ENCODE results near the gene C9orf152.

DNA sequence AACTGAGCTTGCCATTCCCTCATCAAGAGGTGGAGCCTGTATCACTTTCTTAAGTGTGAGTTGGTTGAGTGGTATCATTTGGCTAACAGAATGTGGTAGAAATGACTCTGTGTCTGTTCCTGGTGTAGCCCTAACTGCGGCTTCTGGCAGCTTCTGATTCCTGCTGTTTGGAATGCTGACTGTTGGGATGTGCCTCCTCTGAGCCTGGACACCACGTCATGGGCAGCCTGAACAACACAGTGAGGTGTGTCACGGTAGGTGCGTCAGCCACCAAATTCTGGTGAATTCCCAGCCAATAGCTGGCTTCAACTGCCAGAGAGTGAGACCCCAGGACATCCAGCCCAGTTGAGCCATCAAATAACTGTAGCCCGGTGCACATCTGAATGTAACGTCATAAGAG lies 6.1 kb upstream of the C9orf152 start:
- TF ChIP-seq, protein P1, sequence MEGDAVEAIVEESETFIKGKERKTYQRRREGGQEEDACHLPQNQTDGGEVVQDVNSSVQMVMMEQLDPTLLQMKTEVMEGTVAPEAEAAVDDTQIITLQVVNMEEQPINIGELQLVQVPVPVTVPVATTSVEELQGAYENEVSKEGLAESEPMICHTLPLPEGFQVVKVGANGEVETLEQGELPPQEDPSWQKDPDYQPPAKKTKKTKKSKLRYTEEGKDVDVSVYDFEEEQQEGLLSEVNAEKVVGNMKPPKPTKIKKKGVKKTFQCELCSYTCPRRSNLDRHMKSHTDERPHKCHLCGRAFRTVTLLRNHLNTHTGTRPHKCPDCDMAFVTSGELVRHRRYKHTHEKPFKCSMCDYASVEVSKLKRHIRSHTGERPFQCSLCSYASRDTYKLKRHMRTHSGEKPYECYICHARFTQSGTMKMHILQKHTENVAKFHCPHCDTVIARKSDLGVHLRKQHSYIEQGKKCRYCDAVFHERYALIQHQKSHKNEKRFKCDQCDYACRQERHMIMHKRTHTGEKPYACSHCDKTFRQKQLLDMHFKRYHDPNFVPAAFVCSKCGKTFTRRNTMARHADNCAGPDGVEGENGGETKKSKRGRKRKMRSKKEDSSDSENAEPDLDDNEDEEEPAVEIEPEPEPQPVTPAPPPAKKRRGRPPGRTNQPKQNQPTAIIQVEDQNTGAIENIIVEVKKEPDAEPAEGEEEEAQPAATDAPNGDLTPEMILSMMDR (conservative IDR thresholded peaks at IDR 0.05; ENCODE audit: low read depth in 2 of 2): no peak
- TF ChIP-seq, protein P2, sequence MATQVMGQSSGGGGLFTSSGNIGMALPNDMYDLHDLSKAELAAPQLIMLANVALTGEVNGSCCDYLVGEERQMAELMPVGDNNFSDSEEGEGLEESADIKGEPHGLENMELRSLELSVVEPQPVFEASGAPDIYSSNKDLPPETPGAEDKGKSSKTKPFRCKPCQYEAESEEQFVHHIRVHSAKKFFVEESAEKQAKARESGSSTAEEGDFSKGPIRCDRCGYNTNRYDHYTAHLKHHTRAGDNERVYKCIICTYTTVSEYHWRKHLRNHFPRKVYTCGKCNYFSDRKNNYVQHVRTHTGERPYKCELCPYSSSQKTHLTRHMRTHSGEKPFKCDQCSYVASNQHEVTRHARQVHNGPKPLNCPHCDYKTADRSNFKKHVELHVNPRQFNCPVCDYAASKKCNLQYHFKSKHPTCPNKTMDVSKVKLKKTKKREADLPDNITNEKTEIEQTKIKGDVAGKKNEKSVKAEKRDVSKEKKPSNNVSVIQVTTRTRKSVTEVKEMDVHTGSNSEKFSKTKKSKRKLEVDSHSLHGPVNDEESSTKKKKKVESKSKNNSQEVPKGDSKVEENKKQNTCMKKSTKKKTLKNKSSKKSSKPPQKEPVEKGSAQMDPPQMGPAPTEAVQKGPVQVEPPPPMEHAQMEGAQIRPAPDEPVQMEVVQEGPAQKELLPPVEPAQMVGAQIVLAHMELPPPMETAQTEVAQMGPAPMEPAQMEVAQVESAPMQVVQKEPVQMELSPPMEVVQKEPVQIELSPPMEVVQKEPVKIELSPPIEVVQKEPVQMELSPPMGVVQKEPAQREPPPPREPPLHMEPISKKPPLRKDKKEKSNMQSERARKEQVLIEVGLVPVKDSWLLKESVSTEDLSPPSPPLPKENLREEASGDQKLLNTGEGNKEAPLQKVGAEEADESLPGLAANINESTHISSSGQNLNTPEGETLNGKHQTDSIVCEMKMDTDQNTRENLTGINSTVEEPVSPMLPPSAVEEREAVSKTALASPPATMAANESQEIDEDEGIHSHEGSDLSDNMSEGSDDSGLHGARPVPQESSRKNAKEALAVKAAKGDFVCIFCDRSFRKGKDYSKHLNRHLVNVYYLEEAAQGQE (IDR thresholded peaks at IDR 0.05; ENCODE audit: unreplicated experiment): no peak
- TF ChIP-seq STAT1 (IDR thresholded peaks at IDR 0.05; ENCODE audit: unreplicated experiment) (no peak), JUNB (IDR thresholded peaks at IDR 0.05; ENCODE audit: unreplicated experiment) (no peak), EZH2 (IDR thresholded peaks at IDR 0.05; ENCODE audit: low read depth, unreplicated experiment) (no peak), POLR2AphosphoS5 (IDR thresholded peaks at IDR 0.05; ENCODE audit: low read depth) (no peak), CREB1 (CRISPR knock-in tag; IDR thresholded peaks at IDR 0.05; ENCODE audit: low read depth) (no peak)
